HUDEP-2 (cell line): ENCODE measurements around the gene ADRA2B.
"Not testable (repeated sequence)": the region's sequence is repeated elsewhere in the genome, so short reads cannot be mapped to it uniquely, and the experiment has no call there.

Experiments
- DNase-seq, 76 experiments: peaks; one replicate each; lab custom pipeline; 2025; ENCODE audit not compliant: unreplicated experiment in 76 of 76; lab: John Stamatoyannopoulos, UW

ADRA2B gene

GRCh38 chr2:96091141-96091710 is 25.1 kb downstream of the ADRA2B start:
- DNase-seq, result no peak

- no peak for DNase-seq
Measured at GRCh38 chr2:96090196-96090926, 26.0 kb downstream of the ADRA2B start.

- DNase-seq, result no peak
Measured at GRCh38 chr2:96089356-96090195, 26.8 kb downstream of the ADRA2B start.

- DNase-seq, result no peak
Measured at GRCh38 chr2:96088340-96089335, 27.7 kb downstream of the ADRA2B start.

- DNase-seq, result no peak
Measured at GRCh38 chr2:96087130-96087529, 29.2 kb downstream of the ADRA2B start.

GRCh38 chr2:96085541-96086355 is 30.6 kb downstream of the ADRA2B start:
- DNase-seq, result no peak

- not testable (repeated sequence) for DNase-seq
Measured at GRCh38 chr2:96084858-96085518, 31.4 kb downstream of the ADRA2B start.

- no peak for DNase-seq
Measured at GRCh38 chr2:96083989-96084857, 32.1 kb downstream of the ADRA2B start.

- no peak for DNase-seq
Measured at GRCh38 chr2:96083064-96083939, 33.1 kb downstream of the ADRA2B start.

GRCh38 chr2:96082211-96083063 is 33.9 kb downstream of the ADRA2B start:
- no peak for DNase-seq

- DNase-seq, result no peak
Measured at GRCh38 chr2:96081042-96081441, 35.3 kb downstream of the ADRA2B start.

GRCh38 chr2:96075199-96075771 is 41.1 kb downstream of the ADRA2B start:
- DNase-seq, result no peak

- no peak for DNase-seq
Measured at GRCh38 chr2:96074156-96074555, 42.2 kb downstream of the ADRA2B start.

- DNase-seq, result no peak
Measured at GRCh38 chr2:96073170-96073775, 43.1 kb downstream of the ADRA2B start.

GRCh38 chr2:96072746-96073145 is 43.6 kb downstream of the ADRA2B start:
- no peak for DNase-seq
